Cardiac fibroblast (primary cell): Measurements from ENCODE around the gene IQCH.
A peak's percentile ranks its signal among the peaks of the same experiment; 100 is the strongest.

Experiments
- DNase-seq, 2 donors: peaks; one replicate each; pipeline versions ENCODE4 v3.0.0 to v3.0.0-alpha.2; 2010; ENCODE audit warnings: low read depth in 2 of 2
- H3K4me3 ChIP-seq, 2 donors: replicated peaks in 1 of 2; 1 replicate in 1 of 2; 2 replicates in 1 of 2; pipeline ENCODE4 v1.5.1; 2011; ENCODE audit warnings: low read depth in 2 of 2, low read length in 2 of 2, mild to moderate bottlenecking in 2 of 2, moderate library complexity in 1 of 2
- CTCF ChIP-seq: IDR thresholded peaks from one replicate; pipeline ENCODE4 v1.5.1; 2011; ENCODE audit warnings: low read depth, mild to moderate bottlenecking, low read length, inconsistent platforms

The IQCH gene

GRCh38 chr15:67534360-67534759 lies 279.8 kb downstream of the IQCH start:
- no peak overlapping the region for H3K4me3 ChIP-seq
- no peak for TF ChIP-seq CTCF
- DNase-seq: no peak

GRCh38 chr15:67537771-67538170 lies 283.2 kb downstream of the IQCH start:
- H3K4me3 ChIP-seq: no peak overlapping the region
- no peak for TF ChIP-seq CTCF
- DNase-seq: no peak

GRCh38 chr15:67542420-67543347 lies 288.1 kb downstream of the IQCH start, which contains the start of gene MAP2K5:
Gene MAP2K5 (plus strand): TSS chr15:67542703. CDS start chr15:67543336, 633 bp downstream.
- DNase-seq: peak; percentile 65 to 77
- no peak for TF ChIP-seq CTCF
- peak within 1 kb of the TSS; percentile 86 to 89 for H3K4me3 ChIP-seq

GRCh38 chr15:67543348-67543718 lies 288.7 kb downstream of the IQCH start:
- peak; percentile 9 for DNase-seq
- peak overlapping the region; percentile 86 to 89 for H3K4me3 ChIP-seq
- no peak for TF ChIP-seq CTCF

- DNase-seq: no peak
- no peak for TF ChIP-seq CTCF
- no peak overlapping the region for H3K4me3 ChIP-seq
Observed at GRCh38 chr15:67544475-67544874, 289.9 kb downstream of the IQCH start.

- DNase-seq: no peak
- H3K4me3 ChIP-seq: no peak overlapping the region
- no peak for TF ChIP-seq CTCF
Observed at GRCh38 chr15:67545864-67546263, 291.3 kb downstream of the IQCH start.
